Endothelial cell of umbilical vein (primary cell): ENCODE measurements around the gene SCAI. TPM values are rescaled to one million over a fixed set of nuclear protein-coding genes. Genes with fewer than 3 reads are reported as not detected.
"Not testable (repeated sequence)": the region's sequence is repeated elsewhere in the genome, so short reads cannot be mapped to it uniquely, and the experiment has no call there.

Experiments used
- BruUV-seq: library from RNA; stranded (reverse); fragments of 400-500 nt; replicated peaks from 2 replicates; lab custom pipeline; 2021; lab: Mats Ljungman, UMichigan
- CTCF ChIA-PET: fragments of 300-600, 350-600 bp; sonication (Branson Sonifier 250); formaldehyde crosslinking; loops from one replicate; lab custom pipeline; 2021; ENCODE audit warnings: antibody characterized with exemption, inconsistent platforms; lab: Charles Lee
- POLR2A ChIA-PET: fragments of 300-600, 350-600 bp; sonication (Branson Sonifier 250); formaldehyde crosslinking; loops from one replicate; lab custom pipeline; 2021; ENCODE audit warnings: antibody characterized with exemption, inconsistent platforms; lab: Charles Lee
- DNase-seq: peaks from one replicate; pipeline ENCODE4 v3.0.0-alpha.2; 2011; ENCODE audit warnings: low read depth, low spot score
- FAIRE-seq: peaks from 2 replicates; lab custom pipeline; 2011; peaks lifted over from hg19 to GRCh38; lab: Jason Lieb, UNC
- H2AFZ ChIP-seq: 2 replicates; pipeline ENCODE4 v1.6.0; 2012; ENCODE audit warnings: low read depth, low read length, control low read depth, inconsistent platforms
- H3K27ac ChIP-seq: 2 replicates; pipeline ENCODE4 v1.5.1; 2011; ENCODE audit warnings: low read depth, mild to moderate bottlenecking, control low read depth, low read length, moderate library complexity; ENCODE audit not compliant: insufficient read depth
- H3K27me3 ChIP-seq, 2 experiments: 2 replicates each; pipeline versions ENCODE4 v1.6.0 to v1.6.1; 2011; ENCODE audit warnings: low read length in 2 of 2, mixed read lengths in 1 of 2; ENCODE audit not compliant: control insufficient read depth in 2 of 2, insufficient read depth in 2 of 2
- H3K36me3 ChIP-seq, 2 experiments: 2 replicates in 1 of 2; 3 replicates in 1 of 2; pipeline ENCODE4 v1.5.1; 2011; ENCODE audit warnings: low read length in 2 of 2, mild to moderate bottlenecking in 1 of 2, moderate library complexity in 1 of 2; ENCODE audit not compliant: control insufficient read depth in 2 of 2, insufficient read depth in 2 of 2; ENCODE audit errors: extremely low read depth in 1 of 2
- H3K4me1 ChIP-seq: 3 replicates; pipeline ENCODE4 v1.5.1; 2011; ENCODE audit warnings: mild to moderate bottlenecking, low read length; ENCODE audit not compliant: control insufficient read depth, insufficient read depth; ENCODE audit errors: extremely low read depth
- H3K4me2 ChIP-seq: 2 replicates; pipeline ENCODE4 v1.6.1; 2011; ENCODE audit warnings: low read length, control low read depth, mixed read lengths; ENCODE audit not compliant: insufficient read depth
- H3K4me3 ChIP-seq, 3 experiments: fragments of 200-600 bp in 1 of 3; sonication (generic), shearing (Covaris generic) in 1 of 3; replicated peaks in 1 of 3; 2 replicates each; pipeline ENCODE4 v1.5.1; 2011 to 2016; ENCODE audit warnings: control low read depth in 3 of 3, low read length in 3 of 3, mild to moderate bottlenecking in 2 of 3, inconsistent platforms in 1 of 3, low read depth in 1 of 3, moderate library complexity in 1 of 3; ENCODE audit not compliant: insufficient read depth in 1 of 3
- H3K79me2 ChIP-seq: 2 replicates; pipeline ENCODE4 v1.6.0; 2012; ENCODE audit warnings: low read length, inconsistent platforms; ENCODE audit not compliant: control insufficient read depth, insufficient read depth
- H3K9ac ChIP-seq: replicated peaks from 2 replicates; pipeline ENCODE3; 2011; ENCODE audit warnings: low read length, control low read depth; ENCODE audit not compliant: insufficient read depth; ENCODE audit errors: extremely low read depth
- H3K9me1 ChIP-seq: replicated peaks from 3 replicates; pipeline ENCODE4 v1.6.0; 2011; ENCODE audit warnings: mild to moderate bottlenecking, low read length; ENCODE audit not compliant: control insufficient read depth, insufficient read depth; ENCODE audit errors: extremely low read depth
- H3K9me3 ChIP-seq: replicated peaks from 2 replicates; pipeline ENCODE4 v1.5.1; 2012; ENCODE audit warnings: low read length, inconsistent platforms; ENCODE audit not compliant: control insufficient read depth, insufficient read depth
- H4K20me1 ChIP-seq: replicated peaks from 2 replicates; pipeline ENCODE3; 2011; ENCODE audit warnings: mild to moderate bottlenecking, low read length; ENCODE audit not compliant: control insufficient read depth, insufficient read depth; ENCODE audit errors: extremely low read depth
- EZH2 ChIP-seq: IDR thresholded peaks from 2 replicates; pipeline ENCODE4 v1.6.1; 2012; ENCODE audit warnings: borderline replicate concordance, low read depth, mild to moderate bottlenecking, moderate library complexity, low read length, inconsistent platforms; ENCODE audit not compliant: severe bottlenecking
- GATA2 ChIP-seq: IDR thresholded peaks from 2 replicates; pipeline ENCODE4 v1.7.0; 2011; ENCODE audit warnings: low read depth, mild to moderate bottlenecking, moderate library complexity, mixed read lengths, low read length; ENCODE audit not compliant: insufficient read length, insufficient read depth
- JUN ChIP-seq: IDR thresholded peaks from 2 replicates; pipeline ENCODE4 v1.6.1; 2011; ENCODE audit warnings: borderline replicate concordance, low read depth; ENCODE audit not compliant: insufficient read length, insufficient read depth
- MYC ChIP-seq: IDR thresholded peaks from one replicate; pipeline ENCODE4 v1.6.1; 2011; ENCODE audit warnings: mild to moderate bottlenecking, low read depth, low read length
- POLR2A ChIP-seq: IDR thresholded peaks from 2 replicates; pipeline ENCODE4 v1.6.1; 2012; ENCODE audit warnings: low read depth, mild to moderate bottlenecking, control low read depth, low read length
- POLR2AphosphoS5 ChIP-seq: IDR thresholded peaks from 2 replicates; pipeline ENCODE4 v1.6.1; 2012; ENCODE audit warnings: low read depth, mild to moderate bottlenecking, control low read depth, low read length, moderate library complexity; ENCODE audit not compliant: insufficient read depth
- dilution Hi-C: fragments of 300-500 bp; cut with MboI; formaldehyde crosslinking; loops from one replicate; pipeline ENCODE4 v1.15.0; 2019; ENCODE audit warnings: low sequenced_read_pairs; ENCODE audit not compliant: extremely low pct_ligation_motif_present
- intact Hi-C: fragments of 100-400 bp; cut with micrococcal nuclease; formaldehyde crosslinking; loops from one replicate; pipeline ENCODE4 v1.10.0; 2022
- polyA plus RNA-seq, 4 experiments: library from polyadenylated mRNA; depleted of rRNA in 3 of 4; stranded (reverse) in 3 of 4; unstranded in 1 of 4; fragments of >200 nt; gene quantifications; 2 replicates each; pipeline versions ENCODE4 v1.2.1 to v1.2.3, GENCODE V29; 2011 to 2012; ENCODE audit warnings: missing spikeins in 1 of 4
- total RNA-seq: library from RNA; stranded (reverse); gene quantifications from 2 replicates; pipeline ENCODE4 v1.2.3, GENCODE V29; 2021
- TF ChIP-seq, protein P1 (sequence below), 2 donors: IDR thresholded peaks; 1 replicate in 1 of 2; 2 replicates in 1 of 2; pipeline ENCODE4 v1.5.1; 2011; ENCODE audit warnings: low read length in 2 of 2, mild to moderate bottlenecking in 2 of 2, moderate library complexity in 2 of 2, control low read depth in 1 of 2, inconsistent platforms in 1 of 2, low read depth in 1 of 2; ENCODE audit not compliant: insufficient read depth in 1 of 2; ENCODE audit errors: extremely low read depth in 1 of 2
- TF ChIP-seq, protein P2 (sequence below): IDR thresholded peaks from 2 replicates; pipeline ENCODE4 v1.6.1; 2011; ENCODE audit not compliant: insufficient read depth, insufficient read length

SCAI gene
- total and polyA plus RNA-seq, 2 donors (not counting 3 experiments of a cell fraction or from before 2014, with no cell fraction given): 2.0 to 9.3 TPM

- H2AFZ ChIP-seq: no peak overlapping the region
- peaks cover 5% of the 10 kb centered on the region for H4K20me1 ChIP-seq
- no peaks in the 10 kb centered on the region for H3K36me3 ChIP-seq
- H3K4me3 ChIP-seq: no peak overlapping the region
- H3K27ac ChIP-seq: no peak overlapping the region
- dilution Hi-C loops (no loop called here), intact Hi-C loops (no loop called here)
- ChIA-PET CTCF (no interaction called here), POLR2A (no interaction called here)
- H3K27me3 ChIP-seq: no peaks in the 10 kb centered on the region
- H3K9me1 ChIP-seq: no peaks in the 10 kb centered on the region
- H3K9ac ChIP-seq: no peak overlapping the region
- no peak for FAIRE-seq
- H3K9me3 ChIP-seq: no peaks in the 10 kb centered on the region
- no peak for DNase-seq
- TF ChIP-seq EZH2: no peak
- no peak for TF ChIP-seq MYC
- no peak for TF ChIP-seq POLR2AphosphoS5
- TF ChIP-seq, protein P1, sequence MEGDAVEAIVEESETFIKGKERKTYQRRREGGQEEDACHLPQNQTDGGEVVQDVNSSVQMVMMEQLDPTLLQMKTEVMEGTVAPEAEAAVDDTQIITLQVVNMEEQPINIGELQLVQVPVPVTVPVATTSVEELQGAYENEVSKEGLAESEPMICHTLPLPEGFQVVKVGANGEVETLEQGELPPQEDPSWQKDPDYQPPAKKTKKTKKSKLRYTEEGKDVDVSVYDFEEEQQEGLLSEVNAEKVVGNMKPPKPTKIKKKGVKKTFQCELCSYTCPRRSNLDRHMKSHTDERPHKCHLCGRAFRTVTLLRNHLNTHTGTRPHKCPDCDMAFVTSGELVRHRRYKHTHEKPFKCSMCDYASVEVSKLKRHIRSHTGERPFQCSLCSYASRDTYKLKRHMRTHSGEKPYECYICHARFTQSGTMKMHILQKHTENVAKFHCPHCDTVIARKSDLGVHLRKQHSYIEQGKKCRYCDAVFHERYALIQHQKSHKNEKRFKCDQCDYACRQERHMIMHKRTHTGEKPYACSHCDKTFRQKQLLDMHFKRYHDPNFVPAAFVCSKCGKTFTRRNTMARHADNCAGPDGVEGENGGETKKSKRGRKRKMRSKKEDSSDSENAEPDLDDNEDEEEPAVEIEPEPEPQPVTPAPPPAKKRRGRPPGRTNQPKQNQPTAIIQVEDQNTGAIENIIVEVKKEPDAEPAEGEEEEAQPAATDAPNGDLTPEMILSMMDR (IDR thresholded peaks at IDR 0.05; ENCODE audit: extremely low read depth in 1 of 2, insufficient read depth in 1 of 2, low read depth in 1 of 2, low read length in 2 of 2): no peak
- no peak for TF ChIP-seq POLR2A
- TF ChIP-seq, protein P2, sequence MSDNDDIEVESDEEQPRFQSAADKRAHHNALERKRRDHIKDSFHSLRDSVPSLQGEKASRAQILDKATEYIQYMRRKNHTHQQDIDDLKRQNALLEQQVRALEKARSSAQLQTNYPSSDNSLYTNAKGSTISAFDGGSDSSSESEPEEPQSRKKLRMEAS: no peak
- no peak for TF ChIP-seq GATA2
- no peak for TF ChIP-seq JUN
- peaks cover 15% of the 10 kb centered on the region for H3K4me1 ChIP-seq
- BruUV-seq: no TSS peak
- H3K79me2 ChIP-seq: peaks cover 83% of the 10 kb centered on the region
- no peak overlapping the region for H3K4me2 ChIP-seq
Observed at GRCh38 chr9:125180876-125181275, 37.5 kb upstream of the SCAI start.

- intact Hi-C loops, H3K27me3 ChIP-seq, POLR2A ChIA-PET, H4K20me1 ChIP-seq, H3K36me3 ChIP-seq, BruUV-seq, CTCF ChIA-PET, H3K4me3 ChIP-seq, H3K9me3 ChIP-seq, H3K27ac ChIP-seq, H3K4me2 ChIP-seq, FAIRE-seq, DNase-seq, H2AFZ ChIP-seq, dilution Hi-C loops, H3K9ac ChIP-seq, H3K9me1 ChIP-seq: not testable (repeated sequence)
- H3K79me2 ChIP-seq: peaks cover 81% of the 10 kb centered on the region
- peaks cover 15% of the 10 kb centered on the region for H3K4me1 ChIP-seq
Observed at GRCh38 chr9:125179776-125180175, 36.4 kb upstream of the SCAI start.
